Activated T-cell treated with anti-CD3 and anti-CD28 coated beads, Interleukin-2, amount 50 U/mL, for 4 hours (primary cell): ENCODE data around the gene RUFY3. TPM values are rescaled to one million over a fixed set of nuclear protein-coding genes. Genes with fewer than 3 reads are reported as not detected.

Source experiments
- ATAC-seq, 2 donors: fragments of 200-7000 bp; cut with Tn5 transposase; one replicate each; pipeline ENCODE4 v1.10.0; 2021
- DNase-seq: peaks from one replicate; pipeline ENCODE4 v3.0.0-alpha.2; 2020
- H3K27me3 Mint-ChIP-seq: one replicate; pipeline ENCODE4 v1.8.0; 2021; ENCODE audit warnings: low read depth, mixed read lengths
- H3K36me3 Mint-ChIP-seq: one replicate; pipeline ENCODE4 v1.8.0; 2022; ENCODE audit warnings: mixed read lengths; ENCODE audit not compliant: insufficient read depth
- H3K4me1 Mint-ChIP-seq: one replicate; pipeline ENCODE4 v1.8.0; 2021; ENCODE audit warnings: low read depth, mixed read lengths
- H3K4me3 Mint-ChIP-seq: one replicate; pipeline ENCODE4 v1.8.0; 2021; ENCODE audit warnings: mild to moderate bottlenecking, moderate library complexity, mixed read lengths
- H3K9me3 Mint-ChIP-seq: one replicate; pipeline ENCODE4 v1.8.0; 2021; ENCODE audit warnings: mixed read lengths
- total RNA-seq, 3 donors: library from RNA; stranded (reverse); gene quantifications; one replicate each; pipeline ENCODE4 v1.2.1, GENCODE V29; 2021

RUFY3 gene
- total RNA-seq, 3 donors from 2014 or later, result 6.3 to 8.0 (median 7.9) TPM

- no peak for ATAC-seq
- Mint-ChIP-seq H3K27me3 (no peaks in the 10 kb centered on the region), H3K36me3 (peaks cover 5% of the 10 kb centered on the region), H3K9me3 (no peaks in the 10 kb centered on the region), H3K4me1 (peaks cover 23% of the 10 kb centered on the region), H3K4me3 (no peak overlapping the region)
- no peak for DNase-seq
Measured at GRCh38 chr4:70841211-70841610, 119.4 kb downstream of the RUFY3 start.

DNA sequence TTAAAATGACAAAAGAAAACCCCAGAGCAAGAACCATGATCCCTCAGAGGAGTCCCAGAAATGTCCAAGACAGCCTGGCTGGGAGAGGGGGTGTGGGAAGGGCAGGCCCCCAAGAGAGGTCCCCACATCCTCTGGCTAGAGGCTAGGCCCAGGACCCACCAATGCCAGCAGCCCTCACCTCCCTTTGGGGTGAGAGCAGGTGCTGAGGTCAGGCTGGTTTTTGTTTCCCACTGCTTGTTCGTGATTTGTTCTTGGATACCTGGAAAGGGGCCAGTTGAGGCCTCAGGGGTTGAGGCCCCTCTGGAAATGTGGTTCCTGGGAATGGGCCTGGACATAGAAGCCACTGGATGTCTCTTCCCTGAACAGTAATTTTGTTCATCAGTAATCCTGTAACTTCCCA is 120.2 kb downstream of the RUFY3 start:
- ATAC-seq, result no peak
- no peaks in the 10 kb centered on the region for H3K36me3 Mint-ChIP-seq
- no peak overlapping the region for H3K4me3 Mint-ChIP-seq
- H3K27me3 Mint-ChIP-seq, result no peaks in the 10 kb centered on the region
- DNase-seq, result no peak
- H3K9me3 Mint-ChIP-seq, result no peaks in the 10 kb centered on the region
- H3K4me1 Mint-ChIP-seq, result peaks cover 16% of the 10 kb centered on the region

- Mint-ChIP-seq H3K27me3 (no peaks in the 10 kb centered on the region), H3K36me3 (no peaks in the 10 kb centered on the region), H3K9me3 (no peaks in the 10 kb centered on the region), H3K4me3 (no peak overlapping the region), H3K4me1 (peaks cover 13% of the 10 kb centered on the region)
- DNase-seq, result no peak
- no peak for ATAC-seq
Measured at GRCh38 chr4:70842761-70843435, 121.1 kb downstream of the RUFY3 start.

DNA sequence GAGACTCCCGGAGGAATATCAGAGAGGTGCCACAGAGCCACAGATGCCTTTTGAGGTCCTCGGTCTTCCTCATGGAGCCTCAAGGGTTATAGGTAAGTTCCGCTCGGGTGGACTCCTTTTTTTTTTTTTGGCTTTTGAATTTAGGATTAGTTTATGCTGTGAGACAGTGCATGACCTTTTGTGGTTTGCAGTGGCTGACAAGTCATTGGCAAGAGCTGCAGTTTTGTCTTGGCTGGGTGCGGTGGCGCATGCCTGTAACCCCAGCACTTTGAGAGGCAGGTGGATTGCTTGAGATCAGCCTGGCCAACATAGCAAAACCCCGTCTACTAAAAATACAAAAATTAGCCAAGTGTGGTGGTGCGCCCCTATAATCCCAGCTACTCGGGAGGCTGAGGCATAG is 122.4 kb downstream of the RUFY3 start:
- Mint-ChIP-seq H3K4me3 (no peak overlapping the region), H3K9me3 (no peaks in the 10 kb centered on the region), H3K27me3 (no peaks in the 10 kb centered on the region), H3K4me1 (peaks cover 8% of the 10 kb centered on the region), H3K36me3 (no peaks in the 10 kb centered on the region)
- ATAC-seq, result no peak
- DNase-seq, result no peak

DNA sequence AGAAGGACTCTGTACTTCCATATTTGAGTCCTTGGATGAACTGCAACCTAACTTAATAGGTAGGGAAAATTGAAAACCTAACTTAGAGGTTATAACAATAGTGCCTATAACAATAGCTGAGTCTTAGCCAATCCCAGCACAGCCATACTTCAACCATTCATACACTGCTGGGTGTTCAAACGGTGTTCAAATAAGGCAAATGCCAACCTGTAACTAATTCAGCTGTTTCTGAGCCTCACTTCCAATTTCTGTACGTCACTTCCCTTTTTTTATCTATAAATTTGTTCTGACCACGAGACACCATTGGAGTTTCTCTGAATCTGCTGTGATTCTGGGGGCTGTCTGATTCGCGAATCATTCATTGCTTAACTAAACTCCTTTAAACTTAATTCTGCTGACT is 127.5 kb downstream of the RUFY3 start:
- Mint-ChIP-seq H3K4me3 (no peak overlapping the region), H3K36me3 (no peaks in the 10 kb centered on the region), H3K27me3 (no peaks in the 10 kb centered on the region), H3K9me3 (no peaks in the 10 kb centered on the region), H3K4me1 (peaks cover 1% of the 10 kb centered on the region)
- ATAC-seq (no peak), DNase-seq (no peak)

DNA sequence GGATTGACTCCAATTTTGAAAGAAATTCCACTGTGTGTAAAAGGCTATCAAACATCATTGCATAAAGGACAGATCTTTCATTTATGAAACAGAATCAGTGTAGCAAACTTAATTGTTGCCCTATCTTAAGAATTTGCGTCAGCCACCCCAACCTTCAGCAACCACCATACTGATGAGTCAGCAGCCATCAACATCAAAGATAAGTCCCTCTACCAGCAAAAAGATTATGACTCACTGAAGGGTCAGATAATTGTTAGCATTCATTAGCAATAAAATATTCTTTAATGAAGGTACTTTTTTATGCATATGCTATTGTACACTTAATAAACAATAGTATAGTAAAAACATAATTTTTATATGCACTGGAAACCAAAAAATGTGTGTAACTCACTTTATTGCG is 133.7 kb downstream of the RUFY3 start:
- Mint-ChIP-seq H3K27me3 (no peaks in the 10 kb centered on the region), H3K36me3 (no peaks in the 10 kb centered on the region), H3K9me3 (no peaks in the 10 kb centered on the region), H3K4me3 (no peak overlapping the region), H3K4me1 (no peaks in the 10 kb centered on the region)
- no peak for DNase-seq
- no peak for ATAC-seq

Other genes with a start within 250 kb of the RUFY3 start
- not detected for gene MUC7, start 249.8 kb upstream of the RUFY3 start, total RNA-seq
- not detected for gene AMTN, start 203.4 kb upstream of the RUFY3 start, total RNA-seq
- not detected for gene AMBN, start 129.7 kb upstream of the RUFY3 start, total RNA-seq
- gene ENAM, start 93.2 kb upstream of the RUFY3 start, total RNA-seq, result not detected
- 1 to 10 TPM in 2 of 3 donors, under 1 TPM in 1; 0.58 to 1.4 (median 1.1) TPM for gene JCHAIN, start 55.5 kb upstream of the RUFY3 start, total RNA-seq
- 10 to 100 TPM; 49.2 to 54.8 (median 51.4) TPM for gene UTP3, start 33.4 kb upstream of the RUFY3 start, total RNA-seq
- 100 to 1,000 TPM in 2 of 3 donors, 10 to 100 TPM in 1; 93.5 to 105 (median 103) TPM for gene GRSF1, start 117.9 kb downstream of the RUFY3 start, total RNA-seq
- 10 to 100 TPM; 15.9 to 18.5 (median 17.2) TPM for gene MOB1B, start 180.4 kb downstream of the RUFY3 start, total RNA-seq